DMS 273 (cell line): ENCODE data around the gene LRFN2.
A peak's percentile ranks its signal among the peaks of the same experiment; 100 is the strongest.

Experiments used
- DNase-seq: peaks from one replicate; lab custom pipeline; 2025; ENCODE audit not compliant: unreplicated experiment; lab: John Stamatoyannopoulos, UW

Gene LRFN2

GRCh38 chr6:40380271-40380670, 206.9 kb downstream of the LRFN2 start:
- no peak for DNase-seq

- DNase-seq: no peak
Observed at GRCh38 chr6:40379811-40380210, 207.4 kb downstream of the LRFN2 start.

GRCh38 chr6:40378725-40379074, 208.5 kb downstream of the LRFN2 start:
- DNase-seq: no peak

- DNase-seq: no peak
Observed at GRCh38 chr6:40378071-40378724, 209.0 kb downstream of the LRFN2 start.

GRCh38 chr6:40377173-40377806, 209.9 kb downstream of the LRFN2 start:
- peak; percentile 17 for DNase-seq

GRCh38 chr6:40376113-40376650, 211.0 kb downstream of the LRFN2 start:
- no peak for DNase-seq

GRCh38 chr6:40373267-40373666, 213.9 kb downstream of the LRFN2 start:
- no peak for DNase-seq

GRCh38 chr6:40371621-40372020, 215.5 kb downstream of the LRFN2 start:
- no peak for DNase-seq

- DNase-seq: no peak
Observed at GRCh38 chr6:40371095-40371494, 216.1 kb downstream of the LRFN2 start.

GRCh38 chr6:40369891-40370290, 217.3 kb downstream of the LRFN2 start:
- no peak for DNase-seq

- DNase-seq: no peak
Observed at GRCh38 chr6:40369042-40369441, 218.1 kb downstream of the LRFN2 start.

GRCh38 chr6:40362859-40363258, 224.3 kb downstream of the LRFN2 start:
- DNase-seq: no peak

GRCh38 chr6:40359808-40360207, 227.4 kb downstream of the LRFN2 start:
- DNase-seq: no peak

- no peak for DNase-seq
Observed at GRCh38 chr6:40358473-40359460, 228.4 kb downstream of the LRFN2 start.

- DNase-seq: no peak
Observed at GRCh38 chr6:40356242-40356910, 230.8 kb downstream of the LRFN2 start.

- DNase-seq: no peak
Observed at GRCh38 chr6:40355532-40355931, 231.6 kb downstream of the LRFN2 start.

GRCh38 chr6:40355066-40355465, 232.1 kb downstream of the LRFN2 start:
- no peak for DNase-seq

- no peak for DNase-seq
Observed at GRCh38 chr6:40353967-40354452, 233.2 kb downstream of the LRFN2 start.

- DNase-seq: no peak
Observed at GRCh38 chr6:40353197-40353966, 233.8 kb downstream of the LRFN2 start.

GRCh38 chr6:40352527-40353170, 234.5 kb downstream of the LRFN2 start:
- no peak for DNase-seq
